Uterus (tissue), 4 donors: ENCODE measurements around the gene NXPE3. TPM values are rescaled to one million over a fixed set of nuclear protein-coding genes. Genes with fewer than 3 reads are reported as not detected.

Source experiments
- DNase-seq, 2 donors: peaks; one replicate each; pipeline ENCODE4 v3.0.0-alpha.2; 2019 to 2020
- H3K27ac ChIP-seq, 2 donors: fragments of 200-600 bp; sonication (generic); 1 replicate in 1 of 2; 2 replicates in 1 of 2; pipeline ENCODE4 v1.5.1; 2016 to 2018
- H3K27me3 ChIP-seq, 2 donors: fragments of 200-600 bp; sonication (generic); one replicate each; pipeline ENCODE4 v1.5.1; 2018 to 2019; ENCODE audit warnings: control low read depth in 1 of 2
- H3K36me3 ChIP-seq, 2 donors: fragments of 200-600 bp; sonication (generic); one replicate each; pipeline ENCODE4 v1.5.1; 2019; ENCODE audit warnings: control low read depth in 1 of 2
- H3K4me1 ChIP-seq, 2 donors: fragments of 200-600 bp; sonication (generic); one replicate each; pipeline ENCODE4 v1.5.1; 2018 to 2019; ENCODE audit warnings: control low read depth in 1 of 2
- H3K4me3 ChIP-seq, 2 donors: fragments of 200-600 bp; sonication (generic); 1 replicate in 1 of 2; 2 replicates in 1 of 2; pipeline ENCODE4 v1.5.1; 2018 to 2019; ENCODE audit warnings: mild to moderate bottlenecking in 1 of 2
- H3K9me3 ChIP-seq, 2 donors: fragments of 200-600 bp; sonication (generic); one replicate each; pipeline ENCODE4 v1.5.1; 2019; ENCODE audit warnings: control low read depth in 1 of 2
- POLR2A ChIP-seq, 2 donors: fragments of 450-650 bp; IDR thresholded peaks; one replicate each; pipeline ENCODE4 v1.6.1; 2016; ENCODE audit warnings: antibody characterized with exemption in 2 of 2, mild to moderate bottlenecking in 1 of 2, moderate library complexity in 1 of 2
- intact Hi-C: fragments of 100-400 bp; cut with DNase I; formaldehyde crosslinking; loops from one replicate; pipeline ENCODE4 v1.15.1; 2023; ENCODE audit warnings: low total_unique reads
- total RNA-seq, 4 donors: library from RNA; depleted of rRNA in 3 of 4; stranded (reverse); fragments of >200 nt in 3 of 4; gene quantifications; one replicate each; pipeline versions ENCODE4 v1.1.0 to v1.2.4, GENCODE V29; 2014 to 2023
- TF ChIP-seq, protein P1 (sequence below), 4 experiments: fragments of 200-600 bp in 2 of 4; fragments of 450-650 bp in 2 of 4; sonication (generic) in 2 of 4; IDR thresholded peaks; one replicate each; pipeline ENCODE4 v1.5.1; 2016 to 2019; ENCODE audit warnings: antibody characterized with exemption in 4 of 4, mild to moderate bottlenecking in 2 of 4, moderate library complexity in 1 of 4
- donor health status: DM: yes; HTN: yes; CAD: no.

NXPE3 gene
- total RNA-seq, 4 donors from 2014 or later: 3.1 to 26.0 (median 10.3) TPM

DNA sequence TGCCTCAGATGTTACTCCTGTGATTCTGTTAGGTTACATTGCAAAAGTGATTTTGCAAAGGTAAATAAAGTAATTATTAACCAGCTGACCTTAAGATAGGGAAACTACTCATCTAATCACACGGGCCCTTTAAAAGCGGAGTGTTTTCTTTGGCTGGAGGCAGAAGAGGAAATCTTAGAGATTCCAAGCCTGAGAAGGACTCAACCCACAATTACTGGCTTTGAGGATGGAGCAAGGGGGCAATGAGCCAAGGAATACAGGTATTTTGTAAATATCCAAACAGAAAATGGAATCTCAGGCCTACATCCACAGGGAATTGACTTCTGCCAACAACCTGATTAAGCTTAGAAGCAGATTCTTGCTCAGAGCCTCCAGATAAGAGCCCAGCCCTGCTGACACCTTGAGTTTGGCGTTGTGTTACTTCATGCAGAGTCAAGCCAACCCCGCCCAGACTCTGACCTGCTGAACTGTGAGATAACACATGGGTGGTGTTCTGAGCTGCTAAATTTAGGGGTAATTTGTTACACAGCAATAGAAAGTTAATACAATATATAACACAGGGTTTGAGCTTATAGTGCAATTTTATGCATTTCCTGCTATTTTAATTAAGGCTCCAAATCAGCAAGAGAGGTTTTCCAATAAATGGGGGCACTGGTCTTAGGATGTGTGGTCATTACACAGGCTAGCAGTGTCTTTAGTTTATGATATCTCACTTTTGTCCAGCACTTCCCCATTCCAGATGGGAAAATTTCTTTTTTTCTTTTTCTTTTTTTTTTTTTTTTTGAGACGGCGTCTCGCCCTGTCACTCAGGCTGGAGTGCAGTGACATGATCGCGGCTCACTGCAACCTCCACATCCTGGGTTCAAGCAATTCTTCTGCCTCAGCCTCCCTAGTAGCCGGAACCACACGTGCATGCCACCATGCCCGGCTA, 89.8 kb downstream of the NXPE3 start:
- no peak for TF ChIP-seq POLR2A (IDR thresholded peaks at IDR 0.05)
- TF ChIP-seq, protein P1, sequence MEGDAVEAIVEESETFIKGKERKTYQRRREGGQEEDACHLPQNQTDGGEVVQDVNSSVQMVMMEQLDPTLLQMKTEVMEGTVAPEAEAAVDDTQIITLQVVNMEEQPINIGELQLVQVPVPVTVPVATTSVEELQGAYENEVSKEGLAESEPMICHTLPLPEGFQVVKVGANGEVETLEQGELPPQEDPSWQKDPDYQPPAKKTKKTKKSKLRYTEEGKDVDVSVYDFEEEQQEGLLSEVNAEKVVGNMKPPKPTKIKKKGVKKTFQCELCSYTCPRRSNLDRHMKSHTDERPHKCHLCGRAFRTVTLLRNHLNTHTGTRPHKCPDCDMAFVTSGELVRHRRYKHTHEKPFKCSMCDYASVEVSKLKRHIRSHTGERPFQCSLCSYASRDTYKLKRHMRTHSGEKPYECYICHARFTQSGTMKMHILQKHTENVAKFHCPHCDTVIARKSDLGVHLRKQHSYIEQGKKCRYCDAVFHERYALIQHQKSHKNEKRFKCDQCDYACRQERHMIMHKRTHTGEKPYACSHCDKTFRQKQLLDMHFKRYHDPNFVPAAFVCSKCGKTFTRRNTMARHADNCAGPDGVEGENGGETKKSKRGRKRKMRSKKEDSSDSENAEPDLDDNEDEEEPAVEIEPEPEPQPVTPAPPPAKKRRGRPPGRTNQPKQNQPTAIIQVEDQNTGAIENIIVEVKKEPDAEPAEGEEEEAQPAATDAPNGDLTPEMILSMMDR (IDR thresholded peaks at IDR 0.05): no peak
- H3K36me3 ChIP-seq: no peaks in the 10 kb centered on the region
- intact Hi-C loops: no loop called here
- H3K9me3 ChIP-seq: no peaks in the 10 kb centered on the region
- no peaks in the 10 kb centered on the region for H3K27me3 ChIP-seq
- H3K4me3 ChIP-seq: no peak overlapping the region
- DNase-seq: no peak
- H3K27ac ChIP-seq: no peak overlapping the region
- no peaks in the 10 kb centered on the region for H3K4me1 ChIP-seq

DNA sequence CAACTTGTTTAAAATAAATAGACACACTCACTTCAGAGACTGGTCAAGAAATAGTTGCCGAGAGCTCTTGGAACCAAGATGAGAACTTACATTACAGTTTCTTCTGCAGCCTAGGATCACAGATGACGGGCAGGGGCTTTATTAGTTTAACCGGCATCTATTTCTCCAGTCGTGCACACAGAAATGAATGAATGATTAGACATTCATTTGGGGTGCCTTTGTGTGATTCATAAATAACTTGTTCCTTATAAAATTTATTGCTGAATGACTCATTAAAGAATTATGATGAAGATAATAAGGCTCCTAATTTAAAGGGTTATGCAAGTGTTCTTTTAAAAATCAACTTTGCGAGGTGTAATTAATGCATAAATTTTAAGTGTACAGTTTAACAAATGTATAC, 91.1 kb downstream of the NXPE3 start:
- Histone ChIP-seq H3K27me3 (no peaks in the 10 kb centered on the region), H3K4me1 (no peaks in the 10 kb centered on the region), H3K9me3 (no peaks in the 10 kb centered on the region), H3K36me3 (no peaks in the 10 kb centered on the region), H3K27ac (no peak overlapping the region), H3K4me3 (no peak overlapping the region)
- no peak for DNase-seq
- intact Hi-C loops: no loop called here
- no peak for TF ChIP-seq POLR2A (IDR thresholded peaks at IDR 0.05)
- TF ChIP-seq, protein P1 (IDR thresholded peaks at IDR 0.05): no peak

DNA sequence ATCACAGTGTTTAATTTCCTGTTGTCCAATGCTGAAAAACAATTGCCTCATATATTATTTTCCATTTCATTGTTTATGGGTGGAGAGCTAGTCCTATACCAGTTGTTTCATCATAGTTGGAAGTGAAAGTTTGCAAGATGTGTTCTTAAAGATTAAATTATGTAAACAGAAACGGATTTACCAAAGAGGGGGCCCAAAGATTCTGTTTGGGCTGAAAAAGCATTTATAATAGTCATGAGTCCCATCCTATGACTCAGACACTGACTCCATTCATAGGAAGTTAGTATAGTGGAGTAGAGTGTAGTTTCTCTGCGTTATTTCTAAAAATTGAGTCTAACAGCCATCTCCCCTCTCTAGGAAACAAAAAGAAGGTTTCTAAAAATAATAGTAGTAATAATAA, 94.6 kb downstream of the NXPE3 start:
- no peaks in the 10 kb centered on the region for H3K36me3 ChIP-seq
- no peak for DNase-seq
- no peak for TF ChIP-seq POLR2A (IDR thresholded peaks at IDR 0.05)
- TF ChIP-seq, protein P1 (IDR thresholded peaks at IDR 0.05): no peak
- no peak overlapping the region for H3K27ac ChIP-seq
- intact Hi-C loops: no loop called here
- no peak overlapping the region for H3K4me3 ChIP-seq
- no peaks in the 10 kb centered on the region for H3K27me3 ChIP-seq
- no peaks in the 10 kb centered on the region for H3K4me1 ChIP-seq
- H3K9me3 ChIP-seq: no peaks in the 10 kb centered on the region

DNA sequence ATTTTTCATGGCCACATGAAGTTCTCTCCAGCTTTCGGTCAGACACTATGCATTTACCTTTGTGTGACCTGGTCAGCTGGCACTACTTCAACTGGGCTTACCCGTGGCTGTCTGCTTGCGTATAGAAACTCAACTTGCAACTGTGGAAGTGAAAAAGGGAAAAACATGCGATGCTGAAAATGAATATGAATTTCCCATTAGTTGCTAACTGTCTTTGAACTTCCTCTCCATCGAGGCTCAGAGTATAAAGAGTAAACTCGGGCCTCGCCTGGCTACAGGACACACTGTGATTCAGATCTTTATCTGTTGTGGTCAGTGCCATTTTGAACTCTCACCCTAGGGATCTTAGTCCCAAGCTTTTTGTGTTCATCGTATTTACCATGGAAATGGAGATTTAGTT, 97.1 kb downstream of the NXPE3 start:
- Histone ChIP-seq H3K4me3 (no peak overlapping the region), H3K36me3 (no peaks in the 10 kb centered on the region), H3K4me1 (no peaks in the 10 kb centered on the region), H3K27ac (no peak overlapping the region), H3K9me3 (no peaks in the 10 kb centered on the region), H3K27me3 (no peaks in the 10 kb centered on the region)
- intact Hi-C loops: no loop called here
- DNase-seq: no peak
- no peak for TF ChIP-seq POLR2A (IDR thresholded peaks at IDR 0.05)
- TF ChIP-seq, protein P1 (IDR thresholded peaks at IDR 0.05): no peak

Other genes with a start within 250 kb of the NXPE3 start
- gene TRMT10C, start 217.3 kb upstream of the NXPE3 start, total RNA-seq: 10 to 100 TPM in 3 of 4 donors, 1 to 10 TPM in 1; 3.1 to 47.8 (median 16.7) TPM
- gene PCNP, start 205.0 kb upstream of the NXPE3 start, total RNA-seq: 100 to 1,000 TPM in 3 of 4 donors, 10 to 100 TPM in 1; 66.6 to 218 (median 203) TPM
- 10 to 100 TPM; 16.1 to 42.0 (median 25.7) TPM for gene ZBTB11, start 102.1 kb upstream of the NXPE3 start, total RNA-seq
- gene RPL24, start 92.5 kb upstream of the NXPE3 start, total RNA-seq: 1,000 to 10,000 TPM; 1,386 to 3,757 (median 1,892) TPM
- 10 to 100 TPM in 3 of 4 donors, 1 to 10 TPM in 1; 5.1 to 39.5 (median 17.0) TPM for gene CEP97, start 54.6 kb upstream of the NXPE3 start, total RNA-seq
- gene NFKBIZ, start 70.3 kb downstream of the NXPE3 start, total RNA-seq: 100 to 1,000 TPM in 1 of 4 donors, 10 to 100 TPM in 3; 10.2 to 119 (median 58.9) TPM